VCaP (cell line): Measurements from ENCODE around the gene CDK5R2.

Experiments used
- H3K27ac ChIP-seq: fragments of 450-650 bp; 2 replicates; pipeline ENCODE4 v1.5.1; 2017
- CTCF ChIP-seq: fragments of 450-650 bp; conservative IDR thresholded peaks from 2 replicates; pipeline ENCODE4 v1.5.1; 2017; ENCODE audit warnings: mild to moderate bottlenecking, moderate library complexity

CDK5R2 gene

GRCh38 chr2:218998414-218999002 lies 39.0 kb downstream of the CDK5R2 start:
- no peak overlapping the region for H3K27ac ChIP-seq
- no peak for TF ChIP-seq CTCF

GRCh38 chr2:218999021-218999880 lies 39.8 kb downstream of the CDK5R2 start:
- no peak for TF ChIP-seq CTCF
- H3K27ac ChIP-seq: peak overlapping the region; percentile 97; the same call in 1 of the 2 replicates

- TF ChIP-seq CTCF: no peak
- peak overlapping the region; percentile 97 for H3K27ac ChIP-seq
These were observed 40.6 kb downstream of the CDK5R2 start for GRCh38 chr2:218999881-219000568.

DNA sequence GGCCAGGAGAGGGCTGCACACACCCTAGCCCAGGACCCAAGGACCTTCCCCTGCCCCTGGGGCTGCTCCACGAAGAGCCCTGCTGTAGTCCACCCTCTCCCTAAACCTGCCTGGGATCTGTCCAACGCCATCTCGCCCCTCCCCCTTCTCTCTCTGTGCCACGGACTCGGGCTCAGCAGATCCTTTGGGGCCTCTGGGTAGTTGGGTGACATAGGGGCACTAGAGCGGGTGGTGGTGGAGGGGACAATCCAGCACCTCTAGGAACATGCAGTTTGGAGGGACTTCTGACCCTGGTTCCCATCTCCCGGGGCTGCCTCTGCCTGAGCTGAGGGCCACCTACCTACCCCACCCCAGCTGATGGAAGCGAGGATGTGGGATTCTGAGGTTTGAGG lies 41.1 kb downstream of the CDK5R2 start:
- no peak for TF ChIP-seq CTCF

GRCh38 chr2:219001100-219001576 lies 41.7 kb downstream of the CDK5R2 start:
- H3K27ac ChIP-seq: peak overlapping the region; percentile 97
- TF ChIP-seq CTCF: no peak

More for the DNA sequence above, 41.1 kb downstream of the CDK5R2 start:
- peak overlapping the region; percentile 97 for H3K27ac ChIP-seq

- H3K27ac ChIP-seq: peak overlapping the region; percentile 97
- TF ChIP-seq CTCF: no peak
These were observed 42.3 kb downstream of the CDK5R2 start for GRCh38 chr2:219001577-219002394.
